GM18951 (cell line): ENCODE measurements around the gene LAD1.

Experiments used
- POLR2A ChIP-seq: IDR thresholded peaks from 4 replicates; pipeline ENCODE4 v1.6.1; 2011; ENCODE audit warnings: mild to moderate bottlenecking; ENCODE audit not compliant: insufficient read length, insufficient read depth; ENCODE audit errors: extremely low read depth
- in situ Hi-C: fragments of 300-500 bp; cut with MboI; formaldehyde crosslinking; loops from one replicate; pipeline ENCODE4 v1.12.0; 2022; ENCODE audit warnings: low sequenced_read_pairs, mixed read lengths, inconsistent platforms; ENCODE audit not compliant: unreplicated experiment

Gene LAD1

DNA sequence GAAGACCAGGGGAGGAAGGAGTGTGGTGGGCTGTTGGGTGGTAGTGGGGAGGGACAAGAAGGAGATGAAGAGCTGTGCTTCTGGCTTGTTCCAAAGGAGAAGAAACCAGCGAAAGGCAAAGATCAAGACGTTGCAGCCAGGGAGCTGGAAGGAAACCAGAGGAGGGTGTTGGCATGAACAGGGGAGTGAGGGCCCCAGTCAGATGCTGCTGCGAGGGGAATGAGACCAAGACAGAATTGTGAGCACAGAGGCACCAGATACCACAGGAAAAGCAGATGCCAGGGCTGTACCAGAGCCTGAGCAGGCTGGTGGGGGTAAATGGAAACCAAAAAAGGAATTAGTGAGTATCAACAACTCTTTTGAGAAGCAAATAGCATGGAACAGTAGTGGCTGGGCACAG, 6.0 kb downstream of the LAD1 start:
- TF ChIP-seq POLR2A = no peak
- in situ Hi-C loops = no loop called here

GRCh38 chr1:201391651-201392511, 7.2 kb downstream of the LAD1 start:
- no peak for TF ChIP-seq POLR2A
- in situ Hi-C loops = no loop called here

DNA sequence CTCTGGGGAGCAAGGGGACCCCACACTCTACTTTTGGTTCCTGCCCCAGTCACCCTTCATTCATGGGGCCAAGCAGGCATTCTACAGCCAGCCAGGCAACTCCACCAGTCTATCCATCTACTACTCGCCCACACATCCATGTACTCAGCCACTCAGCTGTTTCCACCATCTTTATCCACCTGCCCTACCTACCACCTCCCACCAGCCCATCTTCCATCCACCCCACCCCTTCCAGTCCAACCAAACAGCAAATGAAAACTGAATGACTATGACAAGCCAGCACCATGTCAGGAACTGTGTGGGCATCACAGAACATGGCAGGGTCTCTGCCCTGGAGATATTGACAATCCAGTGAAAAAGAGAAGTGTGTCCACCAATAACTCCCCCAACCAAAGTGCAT, 7.9 kb downstream of the LAD1 start:
- no peak for TF ChIP-seq POLR2A
- in situ Hi-C loops = no loop called here

DNA sequence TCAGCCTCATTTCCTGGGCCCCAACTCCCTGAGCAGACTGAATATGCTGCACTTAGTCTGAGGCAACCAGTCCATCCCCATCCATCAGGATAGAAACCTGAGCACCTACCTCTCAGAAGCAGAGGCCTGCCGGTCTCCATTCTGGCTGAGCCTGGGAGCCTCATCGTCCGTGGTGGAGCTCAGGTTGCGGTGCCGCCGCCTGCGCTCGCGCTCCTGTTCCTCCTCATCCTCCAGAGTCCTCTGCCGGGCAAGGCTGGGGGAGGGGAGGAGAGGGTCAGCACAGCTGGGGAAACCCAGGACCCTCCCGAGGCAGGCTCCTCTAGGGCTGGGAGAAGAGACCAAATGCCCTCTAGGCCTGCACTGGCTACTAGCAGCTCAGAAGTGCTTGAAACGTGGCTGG, 10.1 kb downstream of the LAD1 start:
- in situ Hi-C loops = no loop called here
- TF ChIP-seq POLR2A = no peak

DNA sequence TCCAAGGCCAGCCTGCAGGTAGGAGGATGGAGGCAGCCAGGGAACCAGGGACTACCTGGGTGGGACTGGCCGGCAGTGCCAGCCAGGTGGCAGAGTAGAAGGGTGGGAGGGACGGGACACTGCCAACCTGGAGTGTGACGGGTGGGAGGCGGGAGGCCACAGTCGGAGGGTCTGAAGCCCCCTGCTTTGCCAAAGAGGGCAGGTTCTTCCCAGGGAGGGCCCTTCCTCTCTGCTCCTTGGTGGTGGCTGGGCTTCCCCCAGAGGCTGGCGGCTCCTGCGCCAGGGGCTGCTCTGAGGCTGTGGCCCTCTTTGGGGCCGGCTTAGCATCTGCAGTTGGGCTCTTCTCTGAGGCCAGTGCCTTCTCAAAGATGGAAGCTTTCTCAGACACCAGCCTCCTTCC, 12.9 kb downstream of the LAD1 start:
- in situ Hi-C loops = no loop called here
- no peak for TF ChIP-seq POLR2A

- TF ChIP-seq POLR2A = no peak
- in situ Hi-C loops = no loop called here
Measured at GRCh38 chr1:201385299-201385891, 13.7 kb downstream of the LAD1 start.

- TF ChIP-seq POLR2A = no peak
- in situ Hi-C loops = no loop called here
Measured at GRCh38 chr1:201384406-201384782, 14.7 kb downstream of the LAD1 start.

DNA sequence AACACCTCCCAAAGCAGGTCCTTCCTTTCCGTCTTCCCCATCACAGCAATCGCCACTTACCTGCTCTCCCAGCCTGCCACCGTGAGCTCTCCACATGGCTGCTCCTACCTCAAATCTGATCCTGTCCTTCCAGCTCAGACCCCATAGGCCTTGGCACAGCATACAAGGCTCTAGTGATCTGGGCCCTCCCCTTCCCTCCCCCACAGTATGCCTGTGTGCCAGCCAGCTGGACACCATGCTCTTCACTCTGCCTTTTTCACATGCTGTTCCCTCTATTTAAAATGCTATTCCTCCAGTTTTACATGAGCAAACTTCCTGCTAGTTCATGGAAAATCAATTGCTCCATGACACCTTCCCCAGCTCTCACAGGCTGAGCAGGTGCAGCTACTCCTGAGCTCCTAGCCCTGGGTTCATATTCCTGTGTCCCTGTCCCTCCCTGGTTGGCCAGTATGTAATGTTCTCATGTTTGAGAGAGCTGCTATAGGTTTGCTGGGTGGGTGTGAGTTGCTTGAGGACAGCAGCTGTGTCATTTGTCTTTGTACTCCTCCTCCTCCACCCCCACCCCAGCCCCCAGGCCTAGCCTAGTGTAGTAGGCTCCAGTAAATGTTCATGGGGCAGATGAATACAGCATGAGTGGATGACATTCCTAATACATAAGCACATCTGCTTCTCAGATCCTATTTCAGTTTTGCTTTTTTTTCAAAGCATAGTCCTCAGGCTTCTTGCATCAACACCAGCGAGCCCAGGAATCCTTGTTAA, 15.3 kb downstream of the LAD1 start:
- no peak for TF ChIP-seq POLR2A
- in situ Hi-C loops = no loop called here

GRCh38 chr1:201381130-201381529, 18.0 kb downstream of the LAD1 start:
- in situ Hi-C loops = no loop called here
- TF ChIP-seq POLR2A = no peak

DNA sequence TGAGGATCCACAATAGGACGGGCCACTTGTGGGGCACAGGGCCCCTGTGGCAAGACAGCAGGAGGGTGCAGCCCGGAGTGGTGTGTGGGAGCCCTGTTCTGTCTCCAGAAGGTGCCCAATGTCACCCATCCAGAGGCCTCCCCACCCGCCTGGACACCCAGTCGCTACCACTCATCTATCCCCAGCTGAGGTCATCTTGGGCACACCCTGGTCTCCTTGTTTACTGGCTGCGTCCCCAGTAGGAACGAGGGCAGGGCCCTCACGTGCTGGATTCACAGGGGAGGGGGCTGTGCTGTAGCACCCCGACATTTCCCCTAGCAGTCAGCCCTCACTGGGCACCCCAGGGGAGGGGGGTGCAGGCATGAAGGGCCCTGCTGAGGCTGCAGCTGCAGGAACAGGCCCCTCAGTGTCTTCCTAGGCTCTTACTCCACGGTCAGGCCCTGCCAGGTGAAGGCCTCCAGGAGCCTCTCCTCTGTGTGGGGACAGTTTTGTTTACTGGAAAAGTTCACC, 19.3 kb downstream of the LAD1 start:
- in situ Hi-C loops = no loop called here
- no peak for TF ChIP-seq POLR2A

DNA sequence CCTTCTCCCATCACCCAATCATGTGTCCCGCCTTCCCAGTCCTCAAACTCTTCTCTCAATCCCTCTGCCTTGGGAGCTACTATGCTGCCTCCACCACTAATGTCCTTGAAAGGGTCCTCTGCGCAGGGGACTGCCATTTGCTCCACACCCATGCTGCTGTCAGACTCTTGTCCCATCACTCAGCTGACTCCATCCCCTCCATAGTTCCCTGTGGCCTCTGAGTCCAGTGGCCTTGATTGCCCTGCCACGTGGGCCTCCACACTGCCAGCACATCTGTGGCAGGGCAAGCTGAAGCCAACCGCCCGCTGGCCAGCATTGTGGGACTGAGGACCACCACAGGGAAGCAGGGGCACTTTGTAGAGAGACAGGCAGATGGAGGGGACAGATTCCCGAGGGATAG, 20.3 kb downstream of the LAD1 start:
- no peak for TF ChIP-seq POLR2A
- in situ Hi-C loops = no loop called here

GRCh38 chr1:201377611-201378092, 21.5 kb downstream of the LAD1 start, which contains the start of gene TNNT2:
TNNT2 (minus strand) TSS chr1:201377680; CDS start chr1:201373254, 4,426 bp downstream.
- in situ Hi-C loops = no loop called here
- TF ChIP-seq POLR2A = no peak

DNA sequence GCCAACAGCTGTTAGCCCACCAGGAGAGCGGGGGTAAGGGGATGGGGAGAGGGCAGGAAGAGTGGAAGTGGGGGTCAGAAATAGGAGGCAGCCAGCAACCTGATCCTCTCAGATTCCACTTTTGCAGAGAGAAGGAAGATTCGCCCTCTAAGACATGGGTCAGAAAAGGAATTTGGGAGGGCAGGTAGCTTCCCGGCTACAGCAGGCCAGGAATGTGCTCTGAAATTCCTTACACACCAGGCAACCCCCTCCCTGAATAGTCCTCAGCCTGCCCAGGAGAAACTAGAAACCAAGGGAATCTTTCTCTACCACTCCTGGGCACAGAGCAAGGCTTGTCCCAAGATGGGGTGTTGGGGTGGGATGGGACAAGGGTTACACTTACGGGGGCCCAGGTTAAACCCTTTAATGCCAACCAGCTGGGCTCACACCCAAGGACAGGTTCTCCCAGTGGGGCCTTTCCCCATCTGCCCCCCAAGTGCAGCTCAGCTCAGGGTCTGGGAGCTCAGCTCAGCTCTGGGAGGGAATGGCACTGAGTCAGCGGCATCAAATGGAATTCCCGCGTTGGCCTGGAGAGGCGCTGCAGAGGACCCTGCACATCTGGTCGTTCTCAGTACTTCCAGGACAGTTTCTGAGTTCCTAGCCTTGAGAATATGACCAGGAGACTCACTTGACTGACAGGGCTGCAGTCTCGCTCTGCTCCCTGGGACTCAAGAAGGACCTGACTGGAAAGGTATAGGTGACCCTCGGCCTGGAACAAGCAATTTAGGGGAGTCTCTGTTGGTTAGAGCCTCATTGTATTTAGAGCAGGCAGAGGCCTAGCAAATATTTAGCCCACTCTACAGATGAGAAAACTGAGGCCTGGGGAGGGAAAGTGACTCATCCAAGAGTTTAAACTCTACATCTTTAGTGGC, 22.4 kb downstream of the LAD1 start:
- in situ Hi-C loops = no loop called here

GRCh38 chr1:201376107-201376463, 23.0 kb downstream of the LAD1 start:
- in situ Hi-C loops = no loop called here
- no peak for TF ChIP-seq POLR2A

More for the DNA sequence above, 22.4 kb downstream of the LAD1 start:
- no peak for TF ChIP-seq POLR2A
